Esophagus squamous epithelium (tissue), 5 donors: ENCODE data around the gene FGR. TPM values are rescaled to one million over a fixed set of nuclear protein-coding genes. Genes with fewer than 3 reads are reported as not detected.

Experiments used
- DNase-seq: peaks from one replicate; lab custom pipeline; 2025; lab: John Stamatoyannopoulos, UW
- H3K27ac ChIP-seq, 4 donors: fragments of 200-600 bp; sonication (generic); one replicate each; pipeline ENCODE4 v1.5.1; 2016 to 2019; ENCODE audit warnings: mild to moderate bottlenecking in 1 of 4
- H3K27me3 ChIP-seq, 4 donors: fragments of 200-600 bp; sonication (generic); 1 replicate in 3 of 4; 2 replicates in 1 of 4; pipeline versions ENCODE4 v1.5.1 to v1.6.0; 2017 to 2021; ENCODE audit warnings: antibody characterized with exemption in 1 of 4
- H3K36me3 ChIP-seq, 3 donors: fragments of 200-600 bp; sonication (generic); one replicate each; pipeline ENCODE4 v1.5.1; 2016 to 2019
- H3K4me1 ChIP-seq, 3 donors: fragments of 200-600 bp; sonication (generic); one replicate each; pipeline ENCODE4 v1.5.1; 2017 to 2019
- H3K4me3 ChIP-seq, 4 donors: fragments of 200-600 bp; sonication (generic); 1 replicate in 3 of 4; 2 replicates in 1 of 4; pipeline ENCODE4 v1.5.1; 2016 to 2019; ENCODE audit warnings: mild to moderate bottlenecking in 2 of 4, moderate library complexity in 1 of 4
- H3K9me3 ChIP-seq, 3 donors: fragments of 200-600 bp; sonication (generic); one replicate each; pipeline ENCODE4 v1.5.1; 2016 to 2019
- CTCF ChIP-seq, 6 experiments: fragments of 450-650 bp in 4 of 6; fragments of 200-600 bp in 2 of 6; sonication (generic) in 2 of 6; IDR thresholded peaks; one replicate each; pipeline ENCODE4 v1.5.1; 2016 to 2019; ENCODE audit warnings: antibody characterized with exemption in 6 of 6, mild to moderate bottlenecking in 4 of 6, moderate library complexity in 4 of 6
- POLR2A ChIP-seq, 4 donors: fragments of 450-650 bp; IDR thresholded peaks; one replicate each; pipeline ENCODE4 v1.6.1; 2017; ENCODE audit warnings: antibody characterized with exemption in 4 of 4, mild to moderate bottlenecking in 4 of 4, moderate library complexity in 3 of 4
- WGBS, 2 donors: methylation state at CpG; one replicate each; pipeline ENCODE4 v1.1.5; 2018; 5-methylcytosine and 5-hydroxymethylcytosine counted together
- intact Hi-C: fragments of 100-400 bp; cut with DNase I; formaldehyde crosslinking; loops from one replicate; pipeline ENCODE4 v1.15.0; 2022
- total RNA-seq, 4 donors: library from RNA; depleted of rRNA; stranded (reverse); fragments of >200 nt; gene quantifications; one replicate each; pipeline ENCODE4 v1.1.0, GENCODE V29; 2016
- donor health status: DM: yes; HTN: yes; CAD: no.

FGR gene
- total RNA-seq, 4 donors from 2014 or later: 1.2 to 12.4 (median 7.5) TPM

- Histone ChIP-seq H3K4me3 (no peak overlapping the region), H3K27me3 (no peaks in the 10 kb centered on the region), H3K4me1 (peaks cover 14 to 51% (median 31%) of the 10 kb centered on the region in 3 donors), H3K27ac (no peak overlapping the region), H3K9me3 (no peaks in the 10 kb centered on the region), H3K36me3 (no peaks in the 10 kb centered on the region)
- DNase-seq: no peak
- intact Hi-C loops: loop anchor here (10.0 kb wide), 1 partner anchor 270 kb away; the partner anchor contains the start of gene GPR3
- 80 to 91% methylated on average over 6 to 9 of the region's 9 CpGs for WGBS, 2 donors
- no peak for TF ChIP-seq POLR2A (IDR thresholded peaks at IDR 0.05)
- TF ChIP-seq CTCF (IDR thresholded peaks at IDR 0.05): no peak
These were observed 30.1 kb upstream of the FGR start for GRCh38 chr1:27665016-27665651.

- WGBS, 2 donors: 83 to 85% methylated on average over 1 to 5 of the region's 8 CpGs
- H3K9me3 ChIP-seq: no peaks in the 10 kb centered on the region
- H3K27me3 ChIP-seq: no peaks in the 10 kb centered on the region
- intact Hi-C loops: loop anchor here (10.0 kb wide), 1 partner anchor 269 kb away; the partner anchor contains the start of gene GPR3
- no peak overlapping the region for H3K4me3 ChIP-seq
- H3K4me1 ChIP-seq: peaks cover 21 to 51% (median 26%) of the 10 kb centered on the region in 3 donors
- no peak overlapping the region for H3K27ac ChIP-seq
- no peak for DNase-seq
- TF ChIP-seq CTCF (IDR thresholded peaks at IDR 0.05) (no peak), POLR2A (IDR thresholded peaks at IDR 0.05) (no peak)
- H3K36me3 ChIP-seq: no peaks in the 10 kb centered on the region
These were observed 29.3 kb upstream of the FGR start for GRCh38 chr1:27664291-27664690.

DNA sequence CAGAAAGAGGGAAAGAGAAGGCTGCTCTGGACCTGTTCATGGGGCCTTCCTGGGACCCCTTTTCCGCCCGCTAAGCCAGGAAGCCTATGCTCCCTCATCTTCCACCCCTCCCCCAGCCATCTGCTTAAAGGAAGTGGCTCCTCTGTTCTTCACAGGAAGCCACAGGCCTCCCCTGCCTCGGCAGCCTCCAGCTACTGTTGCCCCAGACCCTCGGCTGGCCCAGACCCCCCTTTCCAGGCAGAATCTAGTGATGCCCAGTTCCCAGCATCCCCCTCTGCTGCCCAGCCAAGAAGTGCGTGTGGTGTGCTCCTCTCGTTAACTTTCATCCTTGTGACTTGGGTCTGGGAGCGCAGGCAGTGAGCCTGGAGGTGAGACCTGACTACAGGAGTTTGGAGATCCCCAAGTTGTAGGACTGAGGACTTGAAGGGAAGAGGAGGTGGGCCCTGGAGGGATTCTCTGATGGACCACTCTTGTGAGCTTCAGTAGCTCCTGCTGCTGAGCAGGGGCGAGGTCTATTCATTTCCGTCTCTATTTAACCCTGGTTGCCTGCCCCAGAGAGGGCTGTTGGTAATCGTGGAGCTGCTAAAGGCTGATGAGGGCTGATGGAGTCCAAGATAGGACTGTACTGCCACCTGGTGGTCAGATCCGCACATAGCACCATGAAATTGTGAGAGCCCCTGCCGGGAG, 27.9 kb upstream of the FGR start:
- no peak for DNase-seq
- Histone ChIP-seq H3K36me3 (no peaks in the 10 kb centered on the region), H3K4me1 (peaks cover 30 to 56% (median 36%) of the 10 kb centered on the region in 3 donors), H3K27me3 (no peaks in the 10 kb centered on the region), H3K27ac (peak overlapping the region; percentile 53 to 81 (median 62)), H3K4me3 (no peak overlapping the region), H3K9me3 (no peaks in the 10 kb centered on the region)
- TF ChIP-seq CTCF (IDR thresholded peaks at IDR 0.05) (peak; percentile 57 to 99 (median 97)), POLR2A (IDR thresholded peaks at IDR 0.05) (no peak)
- intact Hi-C loops: loop anchor here (2.0 to 10.0 kb wide), 2 partner anchors 52 to 268 kb away; partner anchors contain the start of gene GPR3
- WGBS, 2 donors: 23 to 33% methylated on average over 8 to 9 of the region's 12 CpGs

DNA sequence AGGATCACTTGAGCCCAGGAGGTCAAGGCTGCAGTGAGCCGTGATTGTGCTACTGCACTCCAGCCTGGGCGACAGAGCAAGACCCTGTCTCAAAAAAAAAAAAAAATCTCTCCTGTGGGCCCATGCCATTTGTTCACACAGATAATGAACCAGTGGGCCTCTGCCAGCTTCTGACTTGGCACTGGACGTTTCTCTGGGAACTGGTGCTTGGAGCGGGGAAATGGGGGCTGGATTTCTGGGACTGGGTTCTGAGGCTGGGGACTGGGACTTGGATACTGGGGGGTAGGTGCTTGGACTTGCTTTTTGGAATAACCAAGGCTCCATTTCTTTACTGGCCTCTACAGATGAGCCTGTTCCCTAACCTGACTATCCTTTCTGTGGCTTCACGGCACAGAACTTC, 27.3 kb upstream of the FGR start:
- Histone ChIP-seq H3K27me3 (no peaks in the 10 kb centered on the region), H3K9me3 (no peaks in the 10 kb centered on the region), H3K4me1 (peaks cover 30 to 56% (median 36%) of the 10 kb centered on the region in 3 donors), H3K27ac (peak overlapping the region; percentile 53 to 81 (median 62)), H3K36me3 (no peaks in the 10 kb centered on the region), H3K4me3 (no peak overlapping the region)
- intact Hi-C loops: loop anchor here (2.0 to 10.0 kb wide), 2 partner anchors 51 to 267 kb away; partner anchors contain the start of gene GPR3
- 84 to 86% methylated on average over 5 of the region's 5 CpGs for WGBS, 2 donors
- TF ChIP-seq CTCF (IDR thresholded peaks at IDR 0.05): no peak
- no peak for TF ChIP-seq POLR2A (IDR thresholded peaks at IDR 0.05)
- DNase-seq: no peak
